SJCRH30 (cell line): Measurements from ENCODE around the gene TMEM52B. TPM values are rescaled to one million over a fixed set of nuclear protein-coding genes. Genes with fewer than 3 reads are reported as not detected.
"Not testable (repeated sequence)": the region's sequence is repeated elsewhere in the genome, so short reads cannot be mapped to it uniquely, and the experiment has no call there.

ENCODE experiments used
- DNase-seq, 2 experiments: peaks; one replicate each; pipeline ENCODE4 v3.0.0-alpha.2; 2015 to 2020
- H3K27ac ChIP-seq: fragments of 250-450 bp; sonication (Bioruptor Pico); 2 replicates; pipeline ENCODE4 v1.5.1; 2020; ENCODE audit warnings: mild to moderate bottlenecking, moderate library complexity
- H3K27me3 ChIP-seq: fragments of 250-450 bp; sonication (Bioruptor Pico); 2 replicates; pipeline ENCODE4 v1.5.1; 2020; ENCODE audit warnings: mild to moderate bottlenecking, moderate library complexity
- H3K36me3 ChIP-seq: fragments of 250-450 bp; sonication (Bioruptor Pico); 2 replicates; pipeline ENCODE4 v1.5.1; 2020; ENCODE audit warnings: mild to moderate bottlenecking, moderate library complexity
- H3K4me1 ChIP-seq: fragments of 250-450 bp; sonication (Bioruptor Pico); 2 replicates; pipeline ENCODE4 v1.5.1; 2020; ENCODE audit warnings: mild to moderate bottlenecking, moderate library complexity
- H3K4me3 ChIP-seq: fragments of 250-450 bp; sonication (Bioruptor Pico); 2 replicates; pipeline ENCODE4 v1.5.1; 2020; ENCODE audit warnings: mild to moderate bottlenecking, moderate library complexity
- H3K9me3 ChIP-seq: fragments of 250-450 bp; sonication (Bioruptor Pico); replicated peaks from 2 replicates; pipeline ENCODE4 v1.5.1; 2020; ENCODE audit warnings: mild to moderate bottlenecking, moderate library complexity
- total RNA-seq: library from RNA; depleted of rRNA; stranded (reverse); fragments of >200 nt; shearing (Covaris generic); gene quantifications from 2 replicates; pipeline ENCODE4 v1.2.3, GENCODE V29; 2014

The TMEM52B gene
- total RNA-seq, 1 experiment from 2014 or later: not detected

GRCh38 chr12:10186958-10187357 lies 8.1 kb downstream of the TMEM52B start:
- H3K27me3 ChIP-seq, H3K27ac ChIP-seq, DNase-seq, H3K4me1 ChIP-seq, H3K36me3 ChIP-seq, H3K9me3 ChIP-seq, H3K4me3 ChIP-seq: not testable (repeated sequence)

GRCh38 chr12:10189653-10190052 lies 10.8 kb downstream of the TMEM52B start:
- no peak overlapping the region for H3K27ac ChIP-seq
- no peaks in the 10 kb centered on the region for H3K9me3 ChIP-seq
- H3K4me3 ChIP-seq: no peak overlapping the region
- no peak for DNase-seq
- no peaks in the 10 kb centered on the region for H3K36me3 ChIP-seq
- H3K27me3 ChIP-seq: no peaks in the 10 kb centered on the region; the same call in 1 of the 2 replicates
- H3K4me1 ChIP-seq: no peaks in the 10 kb centered on the region

- Histone ChIP-seq H3K27ac (no peak overlapping the region), H3K9me3 (no peaks in the 10 kb centered on the region), H3K4me1 (no peaks in the 10 kb centered on the region), H3K4me3 (no peak overlapping the region), H3K27me3 (no peaks in the 10 kb centered on the region; the same call in 1 of the 2 replicates), H3K36me3 (no peaks in the 10 kb centered on the region)
- DNase-seq: peak; percentile 27 to 63
Measured at GRCh38 chr12:10190558-10191388, 11.9 kb downstream of the TMEM52B start.

- H3K4me1 ChIP-seq: no peaks in the 10 kb centered on the region
- no peak overlapping the region for H3K4me3 ChIP-seq
- H3K9me3 ChIP-seq: no peaks in the 10 kb centered on the region
- H3K27ac ChIP-seq: no peak overlapping the region
- DNase-seq: no peak
- H3K27me3 ChIP-seq: no peaks in the 10 kb centered on the region; the same call in 1 of the 2 replicates
- H3K36me3 ChIP-seq: no peaks in the 10 kb centered on the region
Measured at GRCh38 chr12:10191865-10192264, 13.0 kb downstream of the TMEM52B start.

- Histone ChIP-seq H3K4me3 (no peak overlapping the region), H3K4me1 (no peaks in the 10 kb centered on the region)
- DNase-seq: no peak
Measured at GRCh38 chr12:10194160-10194670, 15.4 kb downstream of the TMEM52B start.

GRCh38 chr12:10196210-10196609 lies 17.4 kb downstream of the TMEM52B start:
- DNase-seq: no peak
- Histone ChIP-seq H3K4me3 (no peak overlapping the region), H3K4me1 (no peaks in the 10 kb centered on the region), H3K36me3 (no peaks in the 10 kb centered on the region), H3K27ac (no peak overlapping the region), H3K27me3 (no peaks in the 10 kb centered on the region; the same call in 1 of the 2 replicates), H3K9me3 (no peaks in the 10 kb centered on the region)

More at GRCh38 chr12:10194160-10194670, 15.4 kb downstream of the TMEM52B start:
- no peak overlapping the region for H3K27ac ChIP-seq
- no peaks in the 10 kb centered on the region for H3K36me3 ChIP-seq
- no peaks in the 10 kb centered on the region for H3K9me3 ChIP-seq
- no peaks in the 10 kb centered on the region; the same call in 1 of the 2 replicates for H3K27me3 ChIP-seq

- no peaks in the 10 kb centered on the region for H3K36me3 ChIP-seq
- DNase-seq: no peak
- no peak overlapping the region for H3K4me3 ChIP-seq
- no peak overlapping the region for H3K27ac ChIP-seq
- no peaks in the 10 kb centered on the region; the same call in 1 of the 2 replicates for H3K27me3 ChIP-seq
- H3K4me1 ChIP-seq: no peaks in the 10 kb centered on the region
- H3K9me3 ChIP-seq: no peaks in the 10 kb centered on the region
Measured at GRCh38 chr12:10197879-10198278, 19.0 kb downstream of the TMEM52B start.

GRCh38 chr12:10204495-10204894 lies 25.7 kb downstream of the TMEM52B start:
- DNase-seq, H3K36me3 ChIP-seq, H3K4me1 ChIP-seq, H3K27ac ChIP-seq, H3K4me3 ChIP-seq, H3K9me3 ChIP-seq, H3K27me3 ChIP-seq: not testable (repeated sequence)

GRCh38 chr12:10205220-10205807 lies 26.5 kb downstream of the TMEM52B start:
- no peaks in the 10 kb centered on the region for H3K36me3 ChIP-seq
- no peaks in the 10 kb centered on the region for H3K9me3 ChIP-seq
- no peak for DNase-seq
- no peaks in the 10 kb centered on the region for H3K27me3 ChIP-seq
- peaks cover 5% of the 10 kb centered on the region; the same call in 1 of the 2 replicates for H3K4me1 ChIP-seq
- no peak overlapping the region for H3K27ac ChIP-seq
- H3K4me3 ChIP-seq: no peak overlapping the region

GRCh38 chr12:10207136-10207535 lies 28.3 kb downstream of the TMEM52B start:
- no peak overlapping the region for H3K4me3 ChIP-seq
- no peak for DNase-seq
- no peak overlapping the region for H3K27ac ChIP-seq
- no peaks in the 10 kb centered on the region for H3K27me3 ChIP-seq
- H3K4me1 ChIP-seq: peaks cover 5% of the 10 kb centered on the region; the same call in 1 of the 2 replicates
- no peaks in the 10 kb centered on the region for H3K36me3 ChIP-seq
- no peaks in the 10 kb centered on the region for H3K9me3 ChIP-seq

- Histone ChIP-seq H3K36me3 (no peaks in the 10 kb centered on the region), H3K4me3 (no peak overlapping the region), H3K9me3 (no peaks in the 10 kb centered on the region), H3K27ac (no peak overlapping the region), H3K4me1 (peaks cover 10% of the 10 kb centered on the region; the same call in 1 of the 2 replicates), H3K27me3 (no peaks in the 10 kb centered on the region)
- DNase-seq: no peak
Measured at GRCh38 chr12:10210225-10210624, 31.4 kb downstream of the TMEM52B start.

- Histone ChIP-seq H3K9me3 (no peaks in the 10 kb centered on the region), H3K27me3 (no peaks in the 10 kb centered on the region), H3K27ac (no peak overlapping the region), H3K36me3 (no peaks in the 10 kb centered on the region), H3K4me1 (peaks cover 5% of the 10 kb centered on the region; the same call in 1 of the 2 replicates), H3K4me3 (no peak overlapping the region)
- DNase-seq: no peak
Measured at GRCh38 chr12:10211101-10211939, 32.5 kb downstream of the TMEM52B start.

GRCh38 chr12:10211940-10212738 lies 33.3 kb downstream of the TMEM52B start:
- Histone ChIP-seq H3K36me3 (no peaks in the 10 kb centered on the region), H3K4me3 (peak overlapping the region; percentile 84), H3K4me1 (peaks cover 5% of the 10 kb centered on the region; the same call in 1 of the 2 replicates), H3K9me3 (no peaks in the 10 kb centered on the region), H3K27me3 (no peaks in the 10 kb centered on the region), H3K27ac (peak overlapping the region; percentile 85)
- peak; percentile 92 for DNase-seq

- peak within 1 kb of the TSS; percentile 84 for H3K4me3 ChIP-seq
- H3K36me3 ChIP-seq: no peaks in the 10 kb centered on the region
- no peaks in the 10 kb centered on the region for H3K27me3 ChIP-seq
- H3K4me1 ChIP-seq: peaks cover 5% of the 10 kb centered on the region; the same call in 1 of the 2 replicates
- H3K9me3 ChIP-seq: no peaks in the 10 kb centered on the region
- peak within 1 kb of the TSS; percentile 85 for H3K27ac ChIP-seq
- DNase-seq: peak; percentile 75 to 83
Measured at GRCh38 chr12:10212739-10213131, 33.9 kb downstream of the TMEM52B start, which contains the start of gene GABARAPL1. TSS of gene GABARAPL1 (plus strand) at chr12:10212877. CDS start at chr12:10213130, 253 bp downstream.
